IMR-90 (cell line): ENCODE results near the gene NBPF11. TPM values are rescaled to one million over a fixed set of nuclear protein-coding genes. Genes with fewer than 3 reads are reported as not detected.
"Not testable (repeated sequence)": the region's sequence is repeated elsewhere in the genome, so short reads cannot be mapped to it uniquely, and the experiment has no call there.

Experiments used
- ATAC-seq: fragments of 200-7000 bp; cut with Tn5 transposase; 2 replicates; pipeline ENCODE4 v1.9.1; 2020; ENCODE audit warnings: low read depth, mild to moderate bottlenecking, moderate library complexity
- BruUV-seq: library from RNA; stranded (reverse); fragments of 400-500 nt; replicated peaks from 2 replicates; lab custom pipeline; 2021; lab: Mats Ljungman, UMichigan
- CTCF ChIA-PET: fragments of 300-600 bp; formaldehyde crosslinking; extraction: SDS; loops from one replicate; lab custom pipeline; 2021; ENCODE audit warnings: antibody characterized with exemption; lab: Yijun Ruan, JAX
- POLR2A ChIA-PET: fragments of 300-600 bp; sonication (Branson Sonifier 250); formaldehyde crosslinking; loops from one replicate; lab custom pipeline; 2022; ENCODE audit warnings: antibody characterized with exemption; ENCODE audit not compliant: unreplicated experiment; lab: Charles Lee
- DNase-seq: peaks from one replicate; pipeline ENCODE4 v3.0.0; 2013
- H2AFZ ChIP-seq: replicated peaks from 2 replicates; pipeline ENCODE3; 2013; ENCODE audit warnings: low read length, mild to moderate bottlenecking; ENCODE audit not compliant: poor library complexity
- H2AK5ac ChIP-seq: 2 replicates; pipeline ENCODE4 v1.6.1; 2013; ENCODE audit warnings: low read depth, low read length, inconsistent platforms
- H2AK9ac ChIP-seq: replicated peaks from 2 replicates; pipeline ENCODE3; 2013; ENCODE audit warnings: mild to moderate bottlenecking, low read depth, low read length, moderate library complexity; ENCODE audit not compliant: poor library complexity
- H2BK120ac ChIP-seq: 2 replicates; pipeline ENCODE4 v1.6.1; 2013; ENCODE audit warnings: low read depth, low read length, inconsistent platforms
- H2BK15ac ChIP-seq: 3 replicates; pipeline ENCODE4 v1.6.1; 2013; ENCODE audit warnings: low read depth, low read length, inconsistent platforms
- H2BK20ac ChIP-seq: 2 replicates; pipeline ENCODE4 v1.6.1; 2013; ENCODE audit warnings: low read depth, mild to moderate bottlenecking, inconsistent platforms, low read length, moderate library complexity
- H2BK5ac ChIP-seq: 2 replicates; pipeline ENCODE4 v1.6.1; 2013; ENCODE audit warnings: mild to moderate bottlenecking, low read depth, low read length, inconsistent platforms; ENCODE audit not compliant: poor library complexity, severe bottlenecking
- H3K14ac ChIP-seq: replicated peaks from 2 replicates; pipeline ENCODE4 v1.6.1; 2013; ENCODE audit warnings: low read depth, low read length, inconsistent platforms
- H3K18ac ChIP-seq: 2 replicates; pipeline ENCODE4 v1.6.1; 2013; ENCODE audit warnings: low read depth, low read length, control low read depth
- H3K23ac ChIP-seq: 2 replicates; pipeline ENCODE4 v1.6.1; 2013; ENCODE audit warnings: low read depth, low read length, inconsistent platforms
- H3K27ac ChIP-seq: 2 replicates; pipeline ENCODE4 v1.5.1; 2013; ENCODE audit warnings: mild to moderate bottlenecking, control low read depth, low read length; ENCODE audit not compliant: insufficient read depth
- H3K27me3 ChIP-seq: 2 replicates; pipeline ENCODE4 v1.6.1; 2013; ENCODE audit warnings: low read length; ENCODE audit not compliant: control insufficient read depth, insufficient read depth
- H3K36me3 ChIP-seq: 2 replicates; pipeline ENCODE4 v1.6.1; 2013; ENCODE audit warnings: low read length, mixed read lengths; ENCODE audit not compliant: control insufficient read depth, insufficient read depth
- H3K4ac ChIP-seq: 2 replicates; pipeline ENCODE4 v1.6.1; 2013; ENCODE audit warnings: low read depth, low read length, inconsistent platforms
- H3K4me1 ChIP-seq: 2 replicates; pipeline ENCODE4 v1.6.1; 2013; ENCODE audit warnings: low read length, mixed read lengths; ENCODE audit not compliant: control insufficient read depth, insufficient read depth
- H3K4me2 ChIP-seq: 2 replicates; pipeline ENCODE4 v1.6.1; 2013; ENCODE audit warnings: low read depth, mild to moderate bottlenecking, control low read depth, low read length, moderate library complexity
- H3K4me3 ChIP-seq: 2 replicates; pipeline ENCODE4 v1.5.1; 2013; ENCODE audit warnings: low read depth, mild to moderate bottlenecking, control low read depth, low read length, moderate library complexity; ENCODE audit not compliant: insufficient read depth
- H3K56ac ChIP-seq: 2 replicates; pipeline ENCODE4 v1.6.1; 2013; ENCODE audit warnings: low read length, inconsistent platforms; ENCODE audit not compliant: insufficient read depth; ENCODE audit errors: extremely low read depth
- H3K79me1 ChIP-seq, 2 experiments: 2 replicates each; pipeline ENCODE4 v1.6.1; 2013; ENCODE audit warnings: low read length in 2 of 2, inconsistent platforms in 1 of 2, low read depth in 1 of 2
- H3K9ac ChIP-seq: 2 replicates; pipeline ENCODE4 v1.6.1; 2013; ENCODE audit warnings: low read depth, low read length, control low read depth
- H3K9me1 ChIP-seq: 2 replicates; pipeline ENCODE4 v1.6.1; 2013; ENCODE audit warnings: low read length, inconsistent platforms; ENCODE audit not compliant: insufficient read depth
- H3K9me3 ChIP-seq: 2 replicates; pipeline ENCODE4 v1.6.1; 2013; ENCODE audit warnings: low read length; ENCODE audit not compliant: control insufficient read depth, insufficient read depth
- H4K20me1 ChIP-seq: 2 replicates; pipeline ENCODE4 v1.6.1; 2013; ENCODE audit warnings: low read length, inconsistent platforms; ENCODE audit not compliant: insufficient read depth
- H4K5ac ChIP-seq: 2 replicates; pipeline ENCODE4 v1.6.1; 2013; ENCODE audit warnings: mild to moderate bottlenecking, low read depth, low read length, control low read depth
- H4K8ac ChIP-seq, 2 experiments: 2 replicates each; pipeline ENCODE4 v1.6.1; 2013; ENCODE audit warnings: low read depth in 2 of 2, low read length in 2 of 2, control low read depth in 1 of 2, inconsistent platforms in 1 of 2
- H4K91ac ChIP-seq: 2 replicates; pipeline ENCODE4 v1.6.1; 2013; ENCODE audit warnings: low read depth, low read length, inconsistent platforms; ENCODE audit not compliant: insufficient read depth
- WGBS, 2 experiments: methylation state at CpG; one replicate each; pipeline versions ENCODE4 v1.1.5 to v1.1.7; 2013; ENCODE audit warnings: missing lambda C conversion rate in 2 of 2; ENCODE audit not compliant: insufficient read length in 1 of 2; ENCODE audit errors: extremely low coverage in 2 of 2; 5-methylcytosine and 5-hydroxymethylcytosine counted together
- dilution Hi-C: fragments of 300-500 bp; cut with HindIII; formaldehyde crosslinking; loops from one replicate; pipeline ENCODE4 v1.14.3; 2018; ENCODE audit warnings: low sequenced_read_pairs; ENCODE audit not compliant: unreplicated experiment
- in situ Hi-C: fragments of 300-500 bp; cut with MboI; formaldehyde crosslinking; loops from 3 replicates; pipeline ENCODE4 v1.14.3; 2019; ENCODE audit warnings: low sequenced_read_pairs, inconsistent platforms, mixed read lengths
- intact Hi-C: fragments of 100-400 bp; cut with micrococcal nuclease; formaldehyde crosslinking; loops from 2 replicates; pipeline ENCODE4 v1.10.0; 2022
- polyA plus RNA-seq, 3 experiments: library from polyadenylated mRNA; depleted of rRNA; stranded (reverse); fragments of >200 nt; gene quantifications; 2 replicates each; pipeline ENCODE4 v1.2.3, GENCODE V29; 2012; ENCODE audit warnings: low replicate concordance in 1 of 3
- total RNA-seq: library from RNA; depleted of rRNA; stranded (reverse); fragments of >200 nt; gene quantifications from 2 replicates; pipeline ENCODE4 v1.2.3, GENCODE V29; 2012

Gene NBPF11
- total and polyA plus RNA-seq, 2 of the 4 experiments (the other 2 are of a cell fraction), result 2.7 to 6.5 TPM

DNA sequence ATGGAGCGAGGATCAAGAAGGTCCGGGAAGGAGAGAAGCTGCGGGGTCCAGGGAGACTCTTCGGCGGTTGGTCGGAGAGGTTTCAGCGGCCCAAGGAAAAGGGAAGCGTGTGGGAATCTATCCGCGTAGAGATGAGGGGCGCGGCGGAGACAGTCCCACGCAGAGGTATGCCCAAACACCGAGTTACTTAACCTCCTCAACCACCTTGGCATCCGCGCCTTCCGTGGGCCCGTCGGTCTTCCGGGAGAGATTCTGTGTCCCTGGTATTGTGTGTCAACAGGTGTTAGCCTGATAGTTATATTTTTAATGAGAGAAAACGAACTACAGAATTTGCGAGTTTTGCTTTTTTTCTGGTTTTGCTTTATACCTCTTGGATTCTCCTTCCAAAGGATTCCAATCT lies 5.7 kb upstream of the NBPF11 start:
- dilution Hi-C loops, in situ Hi-C loops, DNase-seq, H3K56ac ChIP-seq, H3K9ac ChIP-seq, H3K23ac ChIP-seq, H4K5ac ChIP-seq, H3K27ac ChIP-seq, H2AK5ac ChIP-seq, H3K9me1 ChIP-seq, H2AK9ac ChIP-seq, BruUV-seq, H3K4me1 ChIP-seq, CTCF ChIA-PET, H3K14ac ChIP-seq, H3K18ac ChIP-seq, H3K4me3 ChIP-seq, H2BK15ac ChIP-seq, H4K8ac ChIP-seq, H3K4me2 ChIP-seq, ATAC-seq, H2BK20ac ChIP-seq, intact Hi-C loops, H3K36me3 ChIP-seq, H2BK120ac ChIP-seq, H4K20me1 ChIP-seq, H2BK5ac ChIP-seq, H2AFZ ChIP-seq, H3K9me3 ChIP-seq, H3K4ac ChIP-seq, POLR2A ChIA-PET, H4K91ac ChIP-seq, H3K79me1 ChIP-seq: not testable (repeated sequence)
- H3K27me3 ChIP-seq, result peaks cover 34% of the 10 kb centered on the region
- no CpG with 5 or more reads among the region's 23 CpGs for WGBS, 2 experiments

DNA sequence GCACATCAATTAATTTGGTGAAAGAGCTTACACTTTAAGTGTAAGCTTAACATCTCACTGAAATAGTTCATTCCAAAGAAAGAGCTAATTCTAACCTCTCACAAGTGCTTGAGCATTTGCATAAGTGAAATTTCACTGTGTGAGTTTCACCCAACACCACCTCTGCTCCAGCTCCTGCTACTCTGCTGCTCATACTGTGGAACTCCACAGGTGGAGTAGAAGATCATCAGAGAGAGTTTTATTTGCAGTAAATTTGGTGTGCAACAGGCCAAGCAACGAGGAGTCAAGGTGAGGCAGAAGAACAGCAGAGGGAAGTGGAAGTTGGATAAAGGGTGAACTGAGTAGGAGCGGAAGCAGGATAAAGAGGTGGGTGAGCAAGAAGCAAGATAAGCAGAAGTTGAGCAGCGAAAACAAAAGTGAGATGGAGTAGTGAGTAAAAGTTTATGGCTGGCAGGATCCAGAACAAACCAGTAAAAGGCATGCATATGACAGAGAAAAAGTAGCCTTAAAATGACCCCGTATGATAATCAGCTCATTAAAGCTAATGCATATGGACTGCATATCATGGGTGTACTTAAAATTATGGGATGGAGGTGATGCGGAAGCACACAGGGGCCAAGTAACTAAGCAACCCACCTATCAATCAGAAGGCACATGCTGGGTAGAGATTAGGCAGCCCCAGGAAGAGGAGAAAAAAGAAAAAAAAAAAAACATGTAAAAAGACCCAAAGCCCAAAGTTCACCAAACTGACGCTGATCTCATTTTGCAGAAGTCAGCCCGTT lies 3.6 kb upstream of the NBPF11 start:
- H3K27ac ChIP-seq, CTCF ChIA-PET, H2BK5ac ChIP-seq, H3K36me3 ChIP-seq, H4K20me1 ChIP-seq, intact Hi-C loops, in situ Hi-C loops, H2AK5ac ChIP-seq, H3K4ac ChIP-seq, H2BK20ac ChIP-seq, H3K4me1 ChIP-seq, H3K23ac ChIP-seq, H3K4me2 ChIP-seq, H4K5ac ChIP-seq, H2BK120ac ChIP-seq, H2AK9ac ChIP-seq, H3K9ac ChIP-seq, H4K91ac ChIP-seq, dilution Hi-C loops, ATAC-seq, POLR2A ChIA-PET, DNase-seq, BruUV-seq, H3K56ac ChIP-seq, H2BK15ac ChIP-seq, H3K18ac ChIP-seq, H4K8ac ChIP-seq, H3K4me3 ChIP-seq, H3K9me1 ChIP-seq, H2AFZ ChIP-seq, H3K9me3 ChIP-seq, H3K14ac ChIP-seq, H3K79me1 ChIP-seq: not testable (repeated sequence)
- H3K27me3 ChIP-seq, result peaks cover 15% of the 10 kb centered on the region
- no CpG with 5 or more reads among the region's 7 CpGs for WGBS, 2 experiments
